Measurements from ENCODE around the gene ACTG1. TPM values are rescaled to one million over a fixed set of nuclear protein-coding genes. Genes with fewer than 3 reads are reported as not detected.

Gene ACTG1
- total and polyA plus RNA-seq, 2 of the 13 experiments (the other 11 are each of a cell fraction or from before 2014, with no cell fraction given), result 973 to 1,138 TPM

DNA sequence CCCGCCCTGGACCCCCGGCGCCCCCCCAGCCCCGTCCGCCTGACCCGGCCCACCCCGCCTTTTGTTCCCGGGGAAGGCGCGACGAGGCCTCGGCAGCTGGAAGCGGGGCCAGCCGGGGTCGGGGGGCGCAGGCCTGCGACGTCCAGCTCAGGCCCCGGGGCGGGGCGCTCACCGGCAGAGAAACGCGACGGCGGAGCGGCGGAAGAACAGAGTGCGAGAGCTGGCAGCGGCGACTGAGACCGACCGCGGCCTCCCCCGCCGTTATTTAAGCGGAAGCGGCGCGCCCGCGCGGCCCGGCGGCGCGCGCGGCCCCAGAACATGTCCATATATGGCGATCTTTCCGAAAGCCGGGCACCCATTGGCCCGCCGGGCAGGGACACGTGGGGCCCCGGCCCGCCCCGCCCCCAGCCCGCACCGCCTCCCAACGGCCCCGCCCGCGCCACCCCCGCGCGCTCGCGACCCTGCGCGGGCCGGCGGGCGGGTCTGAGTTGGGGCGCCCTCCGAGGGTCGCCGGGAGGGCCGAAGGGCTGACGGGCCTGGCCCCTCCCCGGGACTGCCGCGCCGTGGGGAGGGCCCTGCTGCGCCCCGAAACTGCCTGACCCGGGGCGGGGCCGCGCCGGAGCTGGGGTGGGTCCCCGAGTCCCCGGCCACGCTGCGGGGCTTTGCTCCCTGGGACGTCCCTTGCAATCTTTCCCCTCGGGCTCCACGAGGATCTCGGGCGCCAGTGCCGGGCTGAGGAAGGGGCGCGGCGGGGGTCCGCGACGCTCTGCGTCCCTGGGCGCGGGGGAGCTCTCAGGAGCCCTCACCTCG lies at the start of gene ACTG1 (continued):
- TF ChIP-seq, protein P1, sequence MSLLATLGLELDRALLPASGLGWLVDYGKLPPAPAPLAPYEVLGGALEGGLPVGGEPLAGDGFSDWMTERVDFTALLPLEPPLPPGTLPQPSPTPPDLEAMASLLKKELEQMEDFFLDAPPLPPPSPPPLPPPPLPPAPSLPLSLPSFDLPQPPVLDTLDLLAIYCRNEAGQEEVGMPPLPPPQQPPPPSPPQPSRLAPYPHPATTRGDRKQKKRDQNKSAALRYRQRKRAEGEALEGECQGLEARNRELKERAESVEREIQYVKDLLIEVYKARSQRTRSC (CRISPR knock-in tag; IDR thresholded peaks at IDR 0.05; ENCODE audit: low read depth), result no peak
- TF ChIP-seq SNRNP70 (IDR thresholded peaks at IDR 0.05; ENCODE audit: low read depth, low read length), result no peak
- no peak for TF ChIP-seq MLLT10 (CRISPR knock-in tag; IDR thresholded peaks at IDR 0.05)
- no peak for TF ChIP-seq ZNF282 (IDR thresholded peaks at IDR 0.05; ENCODE audit: partially characterized antibody)
- peak; percentile 67; the same call in 1 of the 2 replicates for TF ChIP-seq TGIF2 (CRISPR knock-in tag; IDR thresholded peaks at IDR 0.05)
- no peak for TF ChIP-seq AGO2 (optimal IDR thresholded peaks at IDR 0.05; ENCODE audit: low read depth, low read length)
- TF ChIP-seq RELA (CRISPR knock-in tag; IDR thresholded peaks at IDR 0.05), result 0 out of 2 replicates have a peak, but pooled peaks have one; percentile 9
- TF ChIP-seq, protein P2, sequence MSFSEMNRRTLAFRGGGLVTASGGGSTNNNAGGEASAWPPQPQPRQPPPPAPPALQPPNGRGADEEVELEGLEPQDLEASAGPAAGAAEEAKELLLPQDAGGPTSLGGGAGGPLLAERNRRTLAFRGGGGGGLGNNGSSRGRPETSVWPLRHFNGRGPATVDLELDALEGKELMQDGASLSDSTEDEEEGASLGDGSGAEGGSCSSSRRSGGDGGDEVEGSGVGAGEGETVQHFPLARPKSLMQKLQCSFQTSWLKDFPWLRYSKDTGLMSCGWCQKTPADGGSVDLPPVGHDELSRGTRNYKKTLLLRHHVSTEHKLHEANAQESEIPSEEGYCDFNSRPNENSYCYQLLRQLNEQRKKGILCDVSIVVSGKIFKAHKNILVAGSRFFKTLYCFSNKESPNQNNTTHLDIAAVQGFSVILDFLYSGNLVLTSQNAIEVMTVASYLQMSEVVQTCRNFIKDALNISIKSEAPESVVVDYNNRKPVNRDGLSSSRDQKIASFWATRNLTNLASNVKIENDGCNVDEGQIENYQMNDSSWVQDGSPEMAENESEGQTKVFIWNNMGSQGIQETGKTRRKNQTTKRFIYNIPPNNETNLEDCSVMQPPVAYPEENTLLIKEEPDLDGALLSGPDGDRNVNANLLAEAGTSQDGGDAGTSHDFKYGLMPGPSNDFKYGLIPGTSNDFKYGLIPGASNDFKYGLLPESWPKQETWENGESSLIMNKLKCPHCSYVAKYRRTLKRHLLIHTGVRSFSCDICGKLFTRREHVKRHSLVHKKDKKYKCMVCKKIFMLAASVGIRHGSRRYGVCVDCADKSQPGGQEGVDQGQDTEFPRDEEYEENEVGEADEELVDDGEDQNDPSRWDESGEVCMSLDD (CRISPR knock-in tag; IDR thresholded peaks at IDR 0.05; ENCODE audit: borderline replicate concordance), result peak; percentile 95
- TF ChIP-seq ZGPAT (CRISPR knock-in tag; IDR thresholded peaks at IDR 0.05), result peak; percentile 36; the same call in 1 of the 2 replicates
- TF ChIP-seq ZNF710 (CRISPR knock-in tag; IDR thresholded peaks at IDR 0.05; ENCODE audit: borderline replicate concordance), result 0 out of 2 replicates have a peak, but pooled peaks have one; percentile 17
- no peak; the same call in 1 of the 2 replicates for TF ChIP-seq SMYD3 (CRISPR knock-in tag; IDR thresholded peaks at IDR 0.05)
- TF ChIP-seq, protein P3, sequence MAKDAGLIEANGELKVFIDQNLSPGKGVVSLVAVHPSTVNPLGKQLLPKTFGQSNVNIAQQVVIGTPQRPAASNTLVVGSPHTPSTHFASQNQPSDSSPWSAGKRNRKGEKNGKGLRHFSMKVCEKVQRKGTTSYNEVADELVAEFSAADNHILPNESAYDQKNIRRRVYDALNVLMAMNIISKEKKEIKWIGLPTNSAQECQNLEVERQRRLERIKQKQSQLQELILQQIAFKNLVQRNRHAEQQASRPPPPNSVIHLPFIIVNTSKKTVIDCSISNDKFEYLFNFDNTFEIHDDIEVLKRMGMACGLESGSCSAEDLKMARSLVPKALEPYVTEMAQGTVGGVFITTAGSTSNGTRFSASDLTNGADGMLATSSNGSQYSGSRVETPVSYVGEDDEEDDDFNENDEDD (CRISPR knock-in tag; IDR thresholded peaks at IDR 0.05; ENCODE audit: borderline replicate concordance), result peak; percentile 66
- 0 out of 2 replicates have a peak, but pooled peaks have one; percentile 56 for TF ChIP-seq ZNF777 (CRISPR knock-in tag; IDR thresholded peaks at IDR 0.05)
- TF ChIP-seq HNRNPK (IDR thresholded peaks at IDR 0.05; ENCODE audit: low read depth, low read length, poor library complexity, severe bottlenecking), result peak; percentile 85
- TF ChIP-seq NONO (IDR thresholded peaks at IDR 0.05), result no peak
- TF ChIP-seq NONO (CRISPR knock-in tag; conservative IDR thresholded peaks at IDR 0.05), result no peak
- TF ChIP-seq ARNTL (CRISPR knock-in tag; IDR thresholded peaks at IDR 0.05), result no peak
- TF ChIP-seq ZNF75D (CRISPR knock-in tag; IDR thresholded peaks at IDR 0.05; ENCODE audit: borderline replicate concordance), result no peak
- TF ChIP-seq TOPORS (CRISPR knock-in tag; IDR thresholded peaks at IDR 0.05), result 0 out of 2 replicates have a peak, but pooled peaks have one; percentile 27
- TF ChIP-seq, protein P4, sequence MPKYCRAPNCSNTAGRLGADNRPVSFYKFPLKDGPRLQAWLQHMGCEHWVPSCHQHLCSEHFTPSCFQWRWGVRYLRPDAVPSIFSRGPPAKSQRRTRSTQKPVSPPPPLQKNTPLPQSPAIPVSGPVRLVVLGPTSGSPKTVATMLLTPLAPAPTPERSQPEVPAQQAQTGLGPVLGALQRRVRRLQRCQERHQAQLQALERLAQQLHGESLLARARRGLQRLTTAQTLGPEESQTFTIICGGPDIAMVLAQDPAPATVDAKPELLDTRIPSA (CRISPR knock-in tag; IDR thresholded peaks at IDR 0.05; ENCODE audit: borderline replicate concordance), result 0 out of 2 replicates have a peak, but pooled peaks have one; percentile 62
